ENCODE data around the gene SLC40A1. TPM values are rescaled to one million over a fixed set of nuclear protein-coding genes. Genes with fewer than 3 reads are reported as not detected.

SLC40A1 gene
- total and polyA plus RNA-seq, 4 donors, result 97.4 to 572 (median 168) TPM

- no peak overlapping the region for H3K9ac ChIP-seq (ENCODE audit: low read depth in 1 of 2, low read length in 2 of 2)
- H3K36me3 ChIP-seq (ENCODE audit: control insufficient read depth in 4 of 4, insufficient read depth in 3 of 4, low read depth in 1 of 4, low read length in 3 of 4), result no peaks in the 10 kb centered on the region
- no peak for DNase-seq (ENCODE audit: low spot score)
- H3K9me3 ChIP-seq (ENCODE audit: control insufficient read depth in 4 of 4, low read length in 3 of 4), result no peaks in the 10 kb centered on the region
- no peak overlapping the region for H3K4me3 ChIP-seq (ENCODE audit: low read depth in 1 of 3, low read length in 3 of 3)
- WGBS, result 79% methylated on average over 4 of the region's 4 CpGs
- H3K27me3 ChIP-seq (ENCODE audit: control insufficient read depth in 4 of 4, insufficient read depth in 4 of 4, low read length in 3 of 4), result no peaks in the 10 kb centered on the region
- TF ChIP-seq NR2F2 (IDR thresholded peaks at IDR 0.05), result no peak
- no peak for TF ChIP-seq GABPA (IDR thresholded peaks at IDR 0.05 in 1 of 2, conservative IDR thresholded peaks at IDR 0.05 in 1 of 2)
- no peak for TF ChIP-seq RXRA (IDR thresholded peaks at IDR 0.05)
- no peak for TF ChIP-seq SP1 (IDR thresholded peaks at IDR 0.05)
- TF ChIP-seq HNF4G (IDR thresholded peaks at IDR 0.05), result no peak
- TF ChIP-seq CTCF (IDR thresholded peaks at IDR 0.05; ENCODE audit: low read depth, low read length, missing input control), result no peak
- no peak for TF ChIP-seq TAF1 (conservative IDR thresholded peaks at IDR 0.05)
- TF ChIP-seq JUND (IDR thresholded peaks at IDR 0.05), result no peak
- TF ChIP-seq HNF4A (conservative IDR thresholded peaks at IDR 0.05), result no peak
- TF ChIP-seq ZBTB33 (IDR thresholded peaks at IDR 0.05), result no peak
- no peak for TF ChIP-seq RAD21 (IDR thresholded peaks at IDR 0.05)
- peaks cover 0 to 11% (median 7%) of the 10 kb centered on the region in 4 donors for H3K4me1 ChIP-seq (ENCODE audit: control insufficient read depth in 4 of 4, insufficient read depth in 4 of 4, low read length in 3 of 4)
- no peak overlapping the region for H3K27ac ChIP-seq (ENCODE audit: low read depth in 1 of 2, low read length in 2 of 2)
These were observed 28.8 kb upstream of the SLC40A1 start for GRCh38 chr2:189609423-189609816.

- no peak for TF ChIP-seq TAF1 (conservative IDR thresholded peaks at IDR 0.05)
- TF ChIP-seq YY1 (IDR thresholded peaks at IDR 0.05), result no peak
- no peak for TF ChIP-seq FOXA2 (IDR thresholded peaks at IDR 0.05)
- no peak for TF ChIP-seq EGR1 (IDR thresholded peaks at IDR 0.05; ENCODE audit: low read depth in 2 of 2)
- no peak for TF ChIP-seq CTCF (IDR thresholded peaks at IDR 0.05; ENCODE audit: low read depth, low read length, missing input control)
- TF ChIP-seq JUND (IDR thresholded peaks at IDR 0.05), result no peak
- no peak for TF ChIP-seq REST (IDR thresholded peaks at IDR 0.05)
- TF ChIP-seq ZBTB33 (IDR thresholded peaks at IDR 0.05), result no peak
- no peak for TF ChIP-seq GABPA (IDR thresholded peaks at IDR 0.05 in 1 of 2, conservative IDR thresholded peaks at IDR 0.05 in 1 of 2)
- no peak for TF ChIP-seq HNF4G (IDR thresholded peaks at IDR 0.05)
- no peak for TF ChIP-seq FOXA1 (IDR thresholded peaks at IDR 0.05)
- no peak for TF ChIP-seq MAX (IDR thresholded peaks at IDR 0.05)
- no peak for TF ChIP-seq NR2F2 (IDR thresholded peaks at IDR 0.05)
- TF ChIP-seq ATF3 (IDR thresholded peaks at IDR 0.05), result no peak
- TF ChIP-seq HNF4A (conservative IDR thresholded peaks at IDR 0.05), result no peak
- no peak for TF ChIP-seq SP1 (IDR thresholded peaks at IDR 0.05)
- TF ChIP-seq RXRA (IDR thresholded peaks at IDR 0.05), result no peak
- Histone ChIP-seq H3K27ac (ENCODE audit: low read depth in 1 of 2, low read length in 2 of 2) (no peak overlapping the region), H3K9me3 (ENCODE audit: control insufficient read depth in 4 of 4, low read length in 3 of 4) (no peaks in the 10 kb centered on the region), H3K4me1 (ENCODE audit: control insufficient read depth in 4 of 4, insufficient read depth in 4 of 4, low read length in 3 of 4) (peaks cover 0 to 11% (median 7%) of the 10 kb centered on the region in 4 donors), H3K9ac (ENCODE audit: low read depth in 1 of 2, low read length in 2 of 2) (no peak overlapping the region), H3K36me3 (ENCODE audit: control insufficient read depth in 4 of 4, insufficient read depth in 3 of 4, low read depth in 1 of 4, low read length in 3 of 4) (no peaks in the 10 kb centered on the region), H3K27me3 (ENCODE audit: control insufficient read depth in 4 of 4, insufficient read depth in 4 of 4, low read length in 3 of 4) (no peaks in the 10 kb centered on the region), H3K4me3 (ENCODE audit: low read depth in 1 of 3, low read length in 3 of 3) (no peak overlapping the region)
- WGBS, result 70% methylated on average over 2 of the region's 2 CpGs
- no peak for DNase-seq (ENCODE audit: low spot score)
These were observed 28.3 kb upstream of the SLC40A1 start for GRCh38 chr2:189608795-189609422.
